GM23248 (cell line): ENCODE measurements around the gene RNU1-1. TPM values are rescaled to one million over a fixed set of nuclear protein-coding genes. Genes with fewer than 3 reads are reported as not detected.
"Not testable (repeated sequence)": the region's sequence is repeated elsewhere in the genome, so short reads cannot be mapped to it uniquely, and the experiment has no call there.

Experiments
- DNase-seq: peaks from one replicate; pipeline ENCODE4 v3.0.0-alpha.2; 2015
- H2AFZ ChIP-seq: fragments of 200-600 bp; sonication (generic); 2 replicates; pipeline ENCODE4 v1.6.1; 2016; ENCODE audit warnings: antibody characterized with exemption
- H3F3A ChIP-seq: fragments of 200-600 bp; sonication (generic); 2 replicates; pipeline ENCODE4 v1.6.1; 2016; ENCODE audit warnings: mild to moderate bottlenecking, antibody characterized with exemption, mixed run types; ENCODE audit not compliant: insufficient read depth
- H3K27ac ChIP-seq: fragments of 200-600 bp; sonication (generic); 2 replicates; pipeline ENCODE4 v1.5.1; 2016; ENCODE audit warnings: mild to moderate bottlenecking
- H3K27me3 ChIP-seq: fragments of 200-600 bp; sonication (generic); replicated peaks from 2 replicates; pipeline ENCODE4 v1.6.1; 2016; ENCODE audit warnings: mild to moderate bottlenecking; ENCODE audit not compliant: insufficient read depth
- H3K36me3 ChIP-seq: fragments of 200-600 bp; sonication (generic); 2 replicates; pipeline ENCODE4 v1.6.1; 2016; ENCODE audit warnings: low read depth, mild to moderate bottlenecking
- H3K4me1 ChIP-seq: fragments of 200-600 bp; sonication (generic); 2 replicates; pipeline ENCODE4 v1.6.1; 2016; ENCODE audit warnings: mild to moderate bottlenecking; ENCODE audit not compliant: insufficient read depth
- H3K4me2 ChIP-seq: fragments of 200-600 bp; sonication (generic); one replicate; pipeline ENCODE4 v1.6.1; 2016; ENCODE audit warnings: mild to moderate bottlenecking; ENCODE audit not compliant: unreplicated experiment
- H3K4me3 ChIP-seq: fragments of 200-600 bp; sonication (generic); 2 replicates; pipeline ENCODE4 v1.5.1; 2016; ENCODE audit warnings: mild to moderate bottlenecking
- H3K79me2 ChIP-seq: fragments of 200-600 bp; sonication (generic); 2 replicates; pipeline ENCODE4 v1.6.1; 2016; ENCODE audit warnings: mild to moderate bottlenecking; ENCODE audit not compliant: insufficient read depth
- H3K9ac ChIP-seq: fragments of 200-600 bp; sonication (generic); 2 replicates; pipeline ENCODE4 v1.6.1; 2016; ENCODE audit warnings: mild to moderate bottlenecking
- H3K9me2 ChIP-seq: fragments of 200-600 bp; sonication (generic); 2 replicates; pipeline ENCODE4 v1.6.1; 2016; ENCODE audit warnings: mixed run types, mild to moderate bottlenecking, moderate library complexity; ENCODE audit not compliant: insufficient read depth
- H3K9me3 ChIP-seq: fragments of 200-600 bp; sonication (generic); one replicate; pipeline ENCODE4 v1.6.1; 2017; ENCODE audit warnings: low read depth
- H4K20me1 ChIP-seq: fragments of 200-600 bp; sonication (generic); 2 replicates; pipeline ENCODE4 v1.6.0; 2016; ENCODE audit not compliant: insufficient read depth
- EZH2 ChIP-seq: fragments of 200-600 bp; sonication (generic); IDR thresholded peaks from 2 replicates; pipeline ENCODE4 v1.6.1; 2018; ENCODE audit warnings: antibody characterized with exemption, mild to moderate bottlenecking; ENCODE audit not compliant: insufficient read depth, poor library complexity, severe bottlenecking
- EZH2phosphoT487 ChIP-seq: fragments of 200-600 bp; sonication (generic); IDR thresholded peaks from 2 replicates; pipeline ENCODE4 v1.6.1; 2018; ENCODE audit warnings: antibody characterized with exemption, moderate library complexity, mild to moderate bottlenecking, low read depth; ENCODE audit not compliant: insufficient read depth
- WGBS, 2 experiments: methylation state at CpG; one replicate each; pipeline ENCODE4 v1.1.6; 2015 to 2017; ENCODE audit warnings: low lambda C conversion rate in 2 of 2, low coverage in 1 of 2; ENCODE audit errors: missing lambda C conversion rate in 2 of 2; 5-methylcytosine and 5-hydroxymethylcytosine counted together
- in situ Hi-C: fragments of 300-500 bp; cut with MboI; formaldehyde crosslinking; loops from 2 replicates; pipeline ENCODE4 v1.15.0; 2020
- polyA plus RNA-seq: library from polyadenylated mRNA; unstranded; fragments of >200 nt; fragmentation: Nextera tagmentation; extraction: Ambion mirVana; gene quantifications from 2 replicates; pipeline ENCODE4 v1.2.1, GENCODE V29; 2016
- total RNA-seq: library from RNA; depleted of rRNA; stranded (reverse); fragments of >200 nt; shearing (Covaris generic); gene quantifications from 2 replicates; pipeline ENCODE4 v1.2.3, GENCODE V29; 2014

The RNU1-1 gene
- total and polyA plus RNA-seq, 2 experiments from 2014 or later = not detected

DNA sequence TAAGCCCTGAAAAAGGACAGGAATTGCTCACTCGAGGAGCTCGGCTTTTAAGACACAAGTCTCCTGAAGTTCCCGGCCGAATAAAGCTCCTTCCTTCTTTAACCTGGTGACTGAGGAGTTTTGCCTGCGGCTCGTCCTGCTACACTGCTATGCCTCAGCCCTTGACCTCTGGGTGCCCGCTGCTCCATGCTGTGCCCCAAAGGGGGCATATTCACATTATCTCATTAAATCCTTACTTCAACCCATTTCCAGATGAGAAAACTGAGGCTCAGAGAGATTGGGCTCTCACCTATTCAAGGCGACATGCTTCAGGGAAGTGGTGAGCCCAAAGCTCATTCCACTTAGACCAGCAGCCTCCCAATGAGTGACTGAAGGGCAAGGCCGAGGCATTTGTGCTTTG is 20.4 kb downstream of the RNU1-1 start:
- H3K4me3 ChIP-seq, H3K9me2 ChIP-seq, H3K4me2 ChIP-seq, H3K9ac ChIP-seq, H3K36me3 ChIP-seq, in situ Hi-C loops, H3K27ac ChIP-seq, H4K20me1 ChIP-seq, H3K4me1 ChIP-seq, H3K9me3 ChIP-seq, DNase-seq, H2AFZ ChIP-seq, H3F3A ChIP-seq, H3K27me3 ChIP-seq: not testable (repeated sequence)
- H3K79me2 ChIP-seq = peaks cover 16% of the 10 kb centered on the region
- WGBS, 2 experiments = 85 to 86% methylated on average over 9 of the region's 9 CpGs

GRCh38 chr1:16492937-16493336 is 21.1 kb downstream of the RNU1-1 start:
- in situ Hi-C loops, DNase-seq, H3K4me3 ChIP-seq, H3K36me3 ChIP-seq, H3K9me2 ChIP-seq, H3K9ac ChIP-seq, H4K20me1 ChIP-seq, H3K27me3 ChIP-seq, H3K4me2 ChIP-seq, H3K9me3 ChIP-seq, H2AFZ ChIP-seq, H3K27ac ChIP-seq, H3K4me1 ChIP-seq, H3F3A ChIP-seq: not testable (repeated sequence)
- peaks cover 11% of the 10 kb centered on the region for H3K79me2 ChIP-seq
- WGBS, 2 experiments = 84 to 85% methylated on average over 7 of the region's 7 CpGs

DNA sequence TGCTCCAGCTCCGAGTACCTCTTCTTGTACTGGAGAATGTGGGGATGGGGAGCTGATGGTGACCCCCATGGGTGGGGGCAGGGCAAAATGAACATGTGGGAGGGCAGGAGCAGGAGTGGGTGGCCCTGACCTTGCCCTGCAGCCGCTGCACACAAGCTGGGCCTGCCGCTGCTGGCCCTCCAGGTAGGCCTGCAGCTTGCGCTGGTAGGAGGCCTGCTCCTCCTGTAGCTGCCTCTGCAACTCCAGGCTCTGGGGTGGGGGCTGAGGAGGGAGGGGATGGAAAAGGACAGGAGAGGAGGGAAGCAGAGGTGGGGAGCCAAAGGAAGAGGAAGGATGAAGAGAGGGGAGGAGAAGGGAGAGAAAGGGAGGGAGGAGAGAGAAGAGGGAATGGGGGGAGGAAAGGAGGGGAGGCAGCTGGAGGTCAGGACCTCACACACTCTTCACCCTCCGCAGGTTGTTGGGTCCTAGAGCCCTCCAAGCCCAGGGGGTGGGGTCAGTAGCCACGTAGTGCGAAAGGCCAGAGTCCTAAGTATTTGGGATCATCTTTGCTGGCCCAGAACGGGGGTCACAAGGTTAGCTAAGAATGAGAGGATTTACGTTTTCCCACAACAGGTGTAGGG is 22.9 kb downstream of the RNU1-1 start:
- Histone ChIP-seq H3K9me3 (no peaks in the 10 kb centered on the region), H2AFZ (no peak overlapping the region), H3K4me2 (no peak overlapping the region), H3K36me3 (no peaks in the 10 kb centered on the region), H3K4me1 (no peaks in the 10 kb centered on the region), H3K9me2 (no peaks in the 10 kb centered on the region), H3K4me3 (no peak overlapping the region), H3K27me3 (no peaks in the 10 kb centered on the region), H3K27ac (no peak overlapping the region), H3F3A (no peaks in the 10 kb centered on the region), H3K79me2 (peaks cover 11% of the 10 kb centered on the region), H3K9ac (no peak overlapping the region), H4K20me1 (peaks cover 5% of the 10 kb centered on the region; the same call in 1 of the 2 replicates)
- no peak for DNase-seq
- 92 to 95% methylated on average over 8 to 9 of the region's 9 CpGs for WGBS, 2 experiments
- no peak for TF ChIP-seq EZH2phosphoT487
- no peak for TF ChIP-seq EZH2
- in situ Hi-C loops = no loop called here

DNA sequence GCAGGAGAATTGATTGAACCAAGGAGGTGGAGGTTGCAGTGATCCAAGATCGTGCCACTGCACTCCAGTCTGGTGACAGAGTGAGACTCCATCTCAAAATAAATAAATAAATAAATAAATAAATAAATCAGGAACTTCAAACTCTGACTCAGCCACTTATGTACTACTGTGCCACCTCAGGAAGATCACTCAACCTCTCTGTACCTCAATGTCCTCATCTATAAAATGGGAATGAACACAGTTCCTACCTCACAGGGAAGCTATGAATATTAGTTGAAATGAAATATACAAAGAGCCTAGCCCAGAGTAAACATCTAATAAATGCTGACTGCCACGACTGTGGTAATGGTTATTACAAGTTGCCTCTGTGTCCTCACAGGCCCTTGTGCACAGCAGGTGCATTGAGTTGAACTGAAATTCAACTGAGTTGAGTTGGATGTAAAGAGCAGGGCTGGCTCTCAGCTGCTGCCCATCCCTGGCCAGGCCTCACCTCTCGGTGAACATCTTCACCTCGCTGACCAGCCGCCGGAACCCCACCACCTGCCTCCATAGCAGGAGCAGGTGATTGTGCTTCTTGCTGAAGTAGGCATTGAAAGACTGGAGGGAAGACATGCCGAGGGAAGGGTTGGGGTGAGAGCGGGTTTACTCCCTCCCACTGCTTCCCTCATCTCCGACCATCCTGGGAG is 24.7 kb downstream of the RNU1-1 start:
- DNase-seq, H3F3A ChIP-seq, H3K9me3 ChIP-seq, H3K9me2 ChIP-seq, H3K9ac ChIP-seq, H3K4me3 ChIP-seq, H2AFZ ChIP-seq, H4K20me1 ChIP-seq, H3K27ac ChIP-seq, H3K4me1 ChIP-seq, in situ Hi-C loops, H3K4me2 ChIP-seq, H3K36me3 ChIP-seq, H3K27me3 ChIP-seq: not testable (repeated sequence)
- 90 to 91% methylated on average over 9 of the region's 9 CpGs for WGBS, 2 experiments
- H3K79me2 ChIP-seq = peaks cover 11% of the 10 kb centered on the region

DNA sequence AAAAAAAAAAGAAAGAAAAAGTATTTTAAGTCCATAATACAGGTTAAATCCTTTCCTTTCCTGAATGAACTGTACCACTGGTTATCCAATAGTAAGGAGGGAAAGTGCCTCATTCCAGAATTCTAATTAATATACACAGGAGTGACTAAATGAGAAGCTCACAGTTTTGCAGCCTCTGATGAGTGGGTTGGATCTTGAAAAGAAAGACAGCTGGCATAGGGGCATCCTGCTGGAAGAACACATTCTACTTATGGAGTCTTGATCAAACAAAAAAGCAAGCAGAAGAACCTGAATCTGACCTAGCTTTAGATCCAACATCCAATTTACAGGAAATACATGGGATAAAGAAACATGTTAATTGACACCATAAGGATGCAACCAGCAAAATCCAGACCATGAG is 27.1 kb downstream of the RNU1-1 start:
- in situ Hi-C loops, H3K4me2 ChIP-seq, H3K36me3 ChIP-seq, H3K9me3 ChIP-seq, H3F3A ChIP-seq, H2AFZ ChIP-seq, H3K9ac ChIP-seq, H3K4me1 ChIP-seq, H4K20me1 ChIP-seq, H3K27ac ChIP-seq, DNase-seq, H3K27me3 ChIP-seq, H3K9me2 ChIP-seq, H3K4me3 ChIP-seq, H3K79me2 ChIP-seq: not testable (repeated sequence)

- 95 to 97% methylated on average over 8 of the region's 8 CpGs for WGBS, 2 experiments
- H3K9ac ChIP-seq, H4K20me1 ChIP-seq, in situ Hi-C loops, H3K4me1 ChIP-seq, H3K36me3 ChIP-seq, H3K79me2 ChIP-seq, H3K9me3 ChIP-seq, H3K27ac ChIP-seq, H3K9me2 ChIP-seq, H3K27me3 ChIP-seq, H3K4me3 ChIP-seq, H3F3A ChIP-seq, DNase-seq, H2AFZ ChIP-seq, H3K4me2 ChIP-seq: not testable (repeated sequence)
Measured at GRCh38 chr1:16486316-16486715, 27.8 kb downstream of the RNU1-1 start.
